SIG-M5 treated with dmso at 0.1 percent for 504 hours (cell line): Measurements from ENCODE around the gene KLHL18.

ENCODE experiments used
- DNase-seq: peaks from one replicate; lab custom pipeline; 2025; ENCODE audit not compliant: unreplicated experiment; lab: John Stamatoyannopoulos, UW

KLHL18 gene

GRCh38 chr3:47394140-47394870 lies 111.6 kb downstream of the KLHL18 start:
- DNase-seq: no peak

GRCh38 chr3:47394881-47395280 lies 112.1 kb downstream of the KLHL18 start:
- DNase-seq: no peak
